Transverse colon (tissue), 4 donors: ENCODE data around the gene SERINC1. TPM values are rescaled to one million over a fixed set of nuclear protein-coding genes. Genes with fewer than 3 reads are reported as not detected.

Experiments used
- DNase-seq: peaks from one replicate; pipeline ENCODE4 v3.0.0-alpha.2; 2019
- H3K27ac ChIP-seq, 4 donors: fragments of 200-600 bp; sonication (generic); 2 replicates each; pipeline ENCODE4 v1.5.1; 2016 to 2018; ENCODE audit warnings: inconsistent platforms in 4 of 4
- H3K27me3 ChIP-seq: fragments of 200-600 bp; sonication (generic); 2 replicates; pipeline ENCODE4 v1.5.1; 2017; ENCODE audit warnings: inconsistent platforms
- H3K36me3 ChIP-seq, 4 donors: fragments of 200-600 bp; sonication (generic); 2 replicates each; pipeline ENCODE4 v1.5.1; 2017 to 2019; ENCODE audit warnings: inconsistent platforms in 4 of 4
- H3K4me1 ChIP-seq, 4 donors: fragments of 200-600 bp; sonication (generic); 2 replicates each; pipeline ENCODE4 v1.5.1; 2017 to 2020; ENCODE audit warnings: inconsistent platforms in 4 of 4
- H3K4me3 ChIP-seq, 4 donors: fragments of 200-600 bp; sonication (generic); 1 replicate in 1 of 4; 2 replicates in 3 of 4; pipeline versions ENCODE4 v1.5.1 to v1.6.1; 2017 to 2019; ENCODE audit warnings: inconsistent platforms in 4 of 4
- H3K9me3 ChIP-seq, 2 donors: fragments of 200-600 bp; sonication (generic); 2 replicates each; pipeline ENCODE4 v1.5.1; 2017 to 2019; ENCODE audit warnings: inconsistent platforms in 2 of 2
- EP300 ChIP-seq: sonication (generic); formaldehyde crosslinking; IDR thresholded peaks from one replicate; pipeline ENCODE4 v1.6.1; 2017; ENCODE audit warnings: antibody characterized with exemption, low read depth
- POLR2A ChIP-seq: fragments of 450-650 bp; IDR thresholded peaks from one replicate; pipeline ENCODE4 v1.6.1; 2016; ENCODE audit warnings: antibody characterized with exemption, mild to moderate bottlenecking, moderate library complexity
- POLR2AphosphoS5 ChIP-seq, 3 donors: sonication (generic); formaldehyde crosslinking; IDR thresholded peaks; one replicate each; pipeline ENCODE4 v1.6.1; 2016; ENCODE audit warnings: antibody characterized with exemption in 3 of 3
- WGBS, 2 donors: methylation state at CpG; one replicate each; pipeline ENCODE4 v1.1.5; 2018; ENCODE audit warnings: low coverage in 1 of 2; 5-methylcytosine and 5-hydroxymethylcytosine counted together
- in situ Hi-C, 4 donors: fragments of 200-750 bp; cut with MboI; loops; one replicate each; pipeline versions ENCODE4 v1.15.0 to v1.15.1; 2017; ENCODE audit warnings: low sequenced_read_pairs in 3 of 4, low pct_ligation_motif_present in 1 of 4, low pct_unique_long_range_greater_than_20kb in 1 of 4
- intact Hi-C: fragments of 100-400 bp; cut with DNase I; formaldehyde crosslinking; loops from one replicate; pipeline ENCODE4 v1.15.1; 2023; ENCODE audit warnings: low total_unique reads
- total RNA-seq, 4 donors: library from RNA; depleted of rRNA; stranded (reverse); fragments of >200 nt; gene quantifications; one replicate each; pipeline ENCODE4 v1.1.0, GENCODE V29; 2016
- TF ChIP-seq, protein P1 (sequence below), 5 experiments: fragments of 200-600 bp in 3 of 5; fragments of 450-650 bp in 2 of 5; sonication (generic) in 3 of 5; IDR thresholded peaks; 1 replicate in 2 of 5; 2 replicates in 3 of 5; pipeline ENCODE4 v1.5.1; 2016 to 2017; ENCODE audit warnings: antibody characterized with exemption in 5 of 5, inconsistent platforms in 3 of 5, mild to moderate bottlenecking in 2 of 5, moderate library complexity in 1 of 5

SERINC1 gene
- total RNA-seq, 4 donors from 2014 or later, result 32.6 to 138 (median 87.0) TPM

- in situ Hi-C loops (no loop called here), intact Hi-C loops (no loop called here)
- Histone ChIP-seq H3K4me3 (no peak overlapping the region), H3K27ac (no peak overlapping the region), H3K4me1 (peaks cover 0 to 14% (median 12%) of the 10 kb centered on the region in 4 donors), H3K9me3 (no peaks in the 10 kb centered on the region), H3K27me3 (no peaks in the 10 kb centered on the region), H3K36me3 (no peaks in the 10 kb centered on the region)
- no peak for DNase-seq
- WGBS, 2 donors, result 68 to 74% methylated on average over 2 of the region's 2 CpGs
- no peak for TF ChIP-seq POLR2A
- TF ChIP-seq, protein P1, sequence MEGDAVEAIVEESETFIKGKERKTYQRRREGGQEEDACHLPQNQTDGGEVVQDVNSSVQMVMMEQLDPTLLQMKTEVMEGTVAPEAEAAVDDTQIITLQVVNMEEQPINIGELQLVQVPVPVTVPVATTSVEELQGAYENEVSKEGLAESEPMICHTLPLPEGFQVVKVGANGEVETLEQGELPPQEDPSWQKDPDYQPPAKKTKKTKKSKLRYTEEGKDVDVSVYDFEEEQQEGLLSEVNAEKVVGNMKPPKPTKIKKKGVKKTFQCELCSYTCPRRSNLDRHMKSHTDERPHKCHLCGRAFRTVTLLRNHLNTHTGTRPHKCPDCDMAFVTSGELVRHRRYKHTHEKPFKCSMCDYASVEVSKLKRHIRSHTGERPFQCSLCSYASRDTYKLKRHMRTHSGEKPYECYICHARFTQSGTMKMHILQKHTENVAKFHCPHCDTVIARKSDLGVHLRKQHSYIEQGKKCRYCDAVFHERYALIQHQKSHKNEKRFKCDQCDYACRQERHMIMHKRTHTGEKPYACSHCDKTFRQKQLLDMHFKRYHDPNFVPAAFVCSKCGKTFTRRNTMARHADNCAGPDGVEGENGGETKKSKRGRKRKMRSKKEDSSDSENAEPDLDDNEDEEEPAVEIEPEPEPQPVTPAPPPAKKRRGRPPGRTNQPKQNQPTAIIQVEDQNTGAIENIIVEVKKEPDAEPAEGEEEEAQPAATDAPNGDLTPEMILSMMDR (IDR thresholded peaks at IDR 0.05), result no peak
- TF ChIP-seq POLR2AphosphoS5 (IDR thresholded peaks at IDR 0.05), result no peak
- no peak for TF ChIP-seq EP300
These were observed 67.2 kb downstream of the SERINC1 start for GRCh38 chr6:122404444-122404843.

- 78 to 81% methylated on average over 4 of the region's 4 CpGs for WGBS, 2 donors
- Histone ChIP-seq H3K4me3 (peak overlapping the region in 1 of 4 donors; percentile 97), H3K9me3 (no peaks in the 10 kb centered on the region), H3K4me1 (peaks cover 0 to 21% (median 16%) of the 10 kb centered on the region in 4 donors), H3K27me3 (no peaks in the 10 kb centered on the region), H3K27ac (no peak overlapping the region), H3K36me3 (no peaks in the 10 kb centered on the region)
- in situ Hi-C loops (no loop called here), intact Hi-C loops (no loop called here)
- DNase-seq, result no peak
- TF ChIP-seq POLR2AphosphoS5 (IDR thresholded peaks at IDR 0.05), result no peak
- TF ChIP-seq POLR2A, result no peak
- TF ChIP-seq, protein P1 (IDR thresholded peaks at IDR 0.05), result no peak
- TF ChIP-seq EP300, result no peak
These were observed 70.5 kb downstream of the SERINC1 start for GRCh38 chr6:122401104-122401503.

DNA sequence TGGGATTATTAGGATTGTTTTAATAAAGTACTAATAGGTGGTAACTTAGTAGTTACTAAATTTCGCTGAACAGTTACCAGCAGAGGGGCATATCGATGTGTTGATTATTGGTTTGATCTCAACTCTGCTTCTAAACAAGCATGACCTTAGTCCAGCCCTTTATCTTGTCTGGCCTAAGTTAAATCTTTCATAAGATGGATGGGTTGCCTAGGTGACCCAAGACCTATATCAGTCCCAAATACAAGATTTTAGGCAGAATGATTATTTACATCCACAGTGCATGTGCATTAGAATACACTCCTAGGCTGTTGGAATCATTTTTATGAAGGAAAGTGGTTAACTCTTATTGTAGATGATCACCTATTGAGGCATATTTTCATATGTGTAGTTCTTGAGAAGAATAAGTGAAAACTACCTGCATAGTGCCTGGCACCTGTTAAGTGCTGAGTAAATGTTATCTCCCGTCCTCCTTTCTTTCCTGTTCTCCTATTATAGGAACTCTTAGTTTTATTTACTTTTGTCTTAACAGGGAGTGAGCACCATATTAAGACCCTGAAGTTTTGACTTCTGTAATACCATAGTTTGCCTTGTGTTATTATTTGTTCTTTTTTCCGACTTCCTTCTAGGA lies 71.0 kb downstream of the SERINC1 start:
- H3K4me1 ChIP-seq, result peaks cover 0 to 21% (median 16%) of the 10 kb centered on the region in 4 donors
- no peak overlapping the region for H3K27ac ChIP-seq
- H3K36me3 ChIP-seq, result no peaks in the 10 kb centered on the region
- 31 to 32% methylated on average over 4 of the region's 4 CpGs for WGBS, 2 donors
- in situ Hi-C loops (no loop called here), intact Hi-C loops (no loop called here)
- no peak for DNase-seq
- peak overlapping the region; percentile 95 to 99 (median 96) for H3K4me3 ChIP-seq
- H3K27me3 ChIP-seq, result no peaks in the 10 kb centered on the region
- no peak for TF ChIP-seq POLR2A
- TF ChIP-seq, protein P1 (IDR thresholded peaks at IDR 0.05), result no peak
- TF ChIP-seq EP300, result no peak
- TF ChIP-seq POLR2AphosphoS5 (IDR thresholded peaks at IDR 0.05), result no peak
- no peaks in the 10 kb centered on the region for H3K9me3 ChIP-seq

DNA sequence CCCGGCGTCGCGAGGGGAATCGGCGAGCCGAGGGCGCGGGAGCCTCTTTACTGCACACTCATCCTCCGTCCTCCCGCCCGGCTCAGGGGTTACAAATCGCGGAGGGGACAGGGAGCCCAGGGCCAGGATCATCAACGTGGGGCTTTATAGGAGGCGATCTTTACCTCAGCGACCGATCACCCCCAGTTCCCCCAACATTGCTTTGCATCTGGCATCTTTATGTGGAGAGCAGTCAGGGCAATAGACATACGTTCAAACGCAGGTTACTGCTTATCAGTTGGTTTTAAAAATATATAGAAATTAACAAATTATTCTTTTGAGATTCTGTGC lies 71.5 kb downstream of the SERINC1 start:
- in situ Hi-C loops (no loop called here), intact Hi-C loops (no loop called here)
- no peak for DNase-seq
- peak overlapping the region; percentile 89 to 96 (median 92) for H3K27ac ChIP-seq
- H3K4me3 ChIP-seq, result peak overlapping the region; percentile 95 to 99 (median 96)
- peaks cover 0 to 21% (median 16%) of the 10 kb centered on the region in 4 donors for H3K4me1 ChIP-seq
- no peak for TF ChIP-seq EP300
- no peak for TF ChIP-seq POLR2AphosphoS5 (IDR thresholded peaks at IDR 0.05)
- TF ChIP-seq POLR2A, result no peak
- TF ChIP-seq, protein P1 (IDR thresholded peaks at IDR 0.05), result no peak
- H3K27me3 ChIP-seq, result no peaks in the 10 kb centered on the region
- H3K36me3 ChIP-seq, result no peaks in the 10 kb centered on the region
- H3K9me3 ChIP-seq, result no peaks in the 10 kb centered on the region
- WGBS, 2 donors, result 0 to 2% methylated on average over 2 to 11 of the region's 20 CpGs
